Measurements from ENCODE around the gene MIF4GD.
"Not testable (repeated sequence)": the region's sequence is repeated elsewhere in the genome, so short reads cannot be mapped to it uniquely, and the experiment has no call there.

MIF4GD gene, protein sequence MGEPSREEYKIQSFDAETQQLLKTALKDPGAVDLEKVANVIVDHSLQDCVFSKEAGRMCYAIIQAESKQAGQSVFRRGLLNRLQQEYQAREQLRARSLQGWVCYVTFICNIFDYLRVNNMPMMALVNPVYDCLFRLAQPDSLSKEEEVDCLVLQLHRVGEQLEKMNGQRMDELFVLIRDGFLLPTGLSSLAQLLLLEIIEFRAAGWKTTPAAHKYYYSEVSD

GRCh38 chr17:75270966-75271232 is at the start of gene MIF4GD:
MIF4GD (minus strand) TSS chr17:75271231; CDS start chr17:75270195, 1,036 bp downstream.
- no peak for DNase-seq

DNA sequence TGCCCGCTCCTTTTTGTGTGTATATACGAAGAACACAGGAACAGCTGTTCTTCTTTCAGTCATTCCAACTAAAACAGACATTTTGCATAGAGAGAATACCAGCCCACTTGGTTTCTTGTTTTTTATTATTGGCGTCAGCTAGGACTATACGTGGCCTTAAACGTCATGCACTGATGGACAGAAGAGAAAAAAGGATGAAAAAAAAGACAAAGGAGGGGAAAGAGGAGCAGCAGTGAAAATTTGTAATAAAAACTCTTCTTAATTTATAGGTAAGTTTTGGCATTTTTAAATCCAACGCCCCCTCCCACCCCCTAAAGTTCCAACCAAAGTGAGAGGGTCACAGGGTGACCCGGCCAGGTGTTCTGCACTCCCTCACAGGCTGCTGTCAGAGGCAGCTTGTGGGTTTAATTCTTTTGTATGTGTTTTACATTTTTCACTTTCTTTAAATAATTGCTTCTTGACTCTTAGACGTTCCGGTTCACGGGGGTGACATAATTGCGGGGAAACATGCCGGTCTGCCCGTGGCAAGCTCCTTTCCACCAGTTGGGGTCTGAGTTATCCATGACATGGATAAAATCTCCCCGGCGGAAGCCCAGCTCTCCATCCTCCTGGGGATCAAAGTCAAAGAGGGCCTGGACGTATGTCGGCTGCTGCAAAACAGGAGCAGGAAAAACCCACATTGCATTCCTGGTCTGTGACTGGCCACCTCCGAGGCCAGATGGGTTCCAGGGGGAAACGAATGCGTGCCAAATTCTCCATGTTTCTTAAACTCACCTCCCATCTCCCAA is 49.1 kb upstream of the MIF4GD start:
- no peak for DNase-seq

- DNase-seq: no peak
Measured at GRCh38 chr17:75318615-75319222, 47.7 kb upstream of the MIF4GD start.

- no peak for DNase-seq
Measured at GRCh38 chr17:75318211-75318610, 47.2 kb upstream of the MIF4GD start.

DNA sequence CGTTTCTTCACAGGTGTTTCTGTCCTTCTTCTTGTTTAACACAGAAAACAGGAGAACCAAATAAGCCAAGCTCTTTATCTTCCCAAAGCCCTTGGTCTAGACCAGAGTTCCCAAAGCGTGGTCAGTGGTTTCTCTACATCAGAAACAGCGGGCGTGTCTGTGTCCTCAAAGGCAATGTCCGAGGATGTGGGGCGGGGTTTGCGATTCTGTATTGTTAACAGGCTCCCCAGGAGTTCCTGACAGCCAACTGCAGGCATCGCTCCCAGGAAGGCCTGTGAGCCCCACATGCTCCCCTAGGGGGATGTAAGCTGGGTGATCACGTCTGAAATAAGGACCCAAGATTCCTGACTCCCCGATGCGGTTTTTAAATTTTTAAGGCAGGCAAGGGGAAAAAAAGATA is 46.6 kb upstream of the MIF4GD start:
- DNase-seq: no peak

DNA sequence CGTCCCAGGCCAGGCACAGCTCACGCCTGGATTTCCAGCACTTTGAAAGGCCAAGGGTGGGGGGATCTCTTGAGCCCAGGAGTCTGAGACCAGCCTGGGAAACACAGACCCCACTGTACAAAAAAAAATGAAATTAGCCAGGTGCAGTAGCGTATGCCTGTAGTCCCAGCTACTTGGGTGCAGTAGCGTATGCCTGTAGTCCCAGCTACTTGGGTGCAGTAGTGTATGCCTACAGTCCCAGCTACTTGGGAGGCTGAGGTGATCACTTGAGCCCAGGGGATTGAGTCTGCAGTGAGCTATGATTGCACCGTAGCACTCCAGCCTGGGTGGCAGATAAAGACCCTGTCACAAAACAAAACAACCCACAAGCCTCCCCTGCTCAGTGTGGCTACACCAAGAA is 45.2 kb upstream of the MIF4GD start:
- DNase-seq: no peak

DNA sequence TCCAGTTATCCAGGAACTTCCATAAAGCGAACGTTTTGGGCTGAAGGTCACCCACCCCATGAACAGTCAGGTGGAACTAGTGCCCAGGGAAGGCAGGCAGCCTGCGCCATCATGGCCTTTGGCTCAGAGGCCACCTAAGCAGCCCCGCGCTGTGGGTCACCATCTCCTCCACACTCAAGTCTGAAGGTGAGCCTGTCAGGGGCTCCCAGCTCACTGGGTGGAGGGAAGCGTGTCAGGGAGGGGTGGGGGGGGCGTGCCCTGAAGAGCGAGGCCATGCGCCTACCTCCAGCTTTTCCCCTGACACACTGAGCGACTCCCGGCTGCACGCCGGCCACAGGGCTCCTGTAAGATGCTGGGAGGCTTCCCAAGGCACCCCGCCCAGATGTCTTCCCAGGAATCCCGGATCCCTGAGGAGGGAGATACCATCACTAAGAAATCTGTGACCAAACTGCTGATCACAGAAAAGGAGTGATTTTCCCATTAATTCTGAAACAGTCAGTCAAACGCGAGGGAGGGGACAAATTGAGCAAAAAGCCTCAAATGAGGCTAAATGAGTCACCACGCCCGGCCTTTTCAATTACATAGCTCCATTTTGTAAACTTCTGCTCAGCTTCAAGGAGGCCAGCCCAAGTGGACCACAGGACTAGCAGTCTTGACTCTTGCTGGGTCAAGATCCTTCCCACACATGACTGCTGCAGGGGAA is 44.7 kb upstream of the MIF4GD start:
- no peak for DNase-seq

GRCh38 chr17:75313941-75314551 is 43.0 kb upstream of the MIF4GD start:
- peak; percentile 37 for DNase-seq

GRCh38 chr17:75308732-75309629 is 38.0 kb upstream of the MIF4GD start:
- no peak for DNase-seq

GRCh38 chr17:75307957-75308731 is 37.1 kb upstream of the MIF4GD start:
- no peak for DNase-seq

DNA sequence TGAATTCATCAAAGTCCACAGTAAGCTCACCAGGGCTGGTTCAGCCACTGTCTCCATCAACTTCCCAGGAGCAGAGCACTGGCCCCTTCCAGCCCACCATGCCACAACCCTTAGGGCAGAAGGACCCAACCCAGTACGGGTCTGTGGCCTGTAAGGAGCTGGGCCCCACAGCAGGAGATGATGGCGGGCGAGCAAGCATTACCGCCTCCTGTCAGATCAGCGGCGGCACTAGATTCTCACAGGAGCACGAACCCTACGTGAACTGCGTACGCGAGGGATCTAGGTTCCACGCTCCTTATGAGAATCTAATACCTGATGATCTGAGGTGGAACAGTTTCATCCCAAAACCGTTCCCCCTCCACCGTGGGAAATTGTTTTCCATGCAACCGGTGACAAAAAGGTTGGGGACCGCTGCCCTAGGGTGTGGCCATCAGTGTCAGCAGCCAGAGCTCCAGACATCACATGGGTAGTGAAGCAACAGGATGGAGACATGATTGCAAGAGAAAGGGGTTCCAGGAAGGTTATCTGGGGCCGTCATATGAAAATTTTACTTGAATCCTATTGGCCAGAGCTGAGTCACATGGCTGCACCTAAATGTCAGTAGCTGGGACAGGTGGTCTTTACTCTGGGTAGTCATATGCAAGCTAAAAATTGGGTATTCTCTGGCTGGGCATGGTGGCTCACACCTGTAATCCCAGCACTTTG is 30.6 kb upstream of the MIF4GD start:
- peak; percentile 30 for DNase-seq

DNA sequence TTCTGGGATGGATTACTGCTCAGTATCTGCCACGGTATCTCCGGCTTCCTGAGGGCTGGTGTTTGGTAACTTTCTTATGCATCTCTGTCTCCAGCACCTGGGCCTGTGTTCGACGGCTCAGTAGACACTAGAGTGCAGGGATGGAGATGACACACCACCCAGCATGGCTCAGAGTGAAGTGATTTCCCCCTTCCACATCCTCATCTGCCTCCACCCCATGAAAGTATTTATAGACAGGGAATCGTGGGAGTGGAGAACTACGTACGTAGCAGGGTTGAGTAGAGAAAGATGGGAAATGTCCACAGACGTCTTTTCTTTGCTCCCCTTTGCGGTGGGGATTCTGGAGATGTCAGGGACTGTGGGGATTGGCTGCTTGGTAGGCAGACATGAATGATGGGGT is 30.0 kb upstream of the MIF4GD start:
- DNase-seq: no peak

GRCh38 chr17:75300280-75300679 is 29.2 kb upstream of the MIF4GD start:
- DNase-seq: no peak

DNA sequence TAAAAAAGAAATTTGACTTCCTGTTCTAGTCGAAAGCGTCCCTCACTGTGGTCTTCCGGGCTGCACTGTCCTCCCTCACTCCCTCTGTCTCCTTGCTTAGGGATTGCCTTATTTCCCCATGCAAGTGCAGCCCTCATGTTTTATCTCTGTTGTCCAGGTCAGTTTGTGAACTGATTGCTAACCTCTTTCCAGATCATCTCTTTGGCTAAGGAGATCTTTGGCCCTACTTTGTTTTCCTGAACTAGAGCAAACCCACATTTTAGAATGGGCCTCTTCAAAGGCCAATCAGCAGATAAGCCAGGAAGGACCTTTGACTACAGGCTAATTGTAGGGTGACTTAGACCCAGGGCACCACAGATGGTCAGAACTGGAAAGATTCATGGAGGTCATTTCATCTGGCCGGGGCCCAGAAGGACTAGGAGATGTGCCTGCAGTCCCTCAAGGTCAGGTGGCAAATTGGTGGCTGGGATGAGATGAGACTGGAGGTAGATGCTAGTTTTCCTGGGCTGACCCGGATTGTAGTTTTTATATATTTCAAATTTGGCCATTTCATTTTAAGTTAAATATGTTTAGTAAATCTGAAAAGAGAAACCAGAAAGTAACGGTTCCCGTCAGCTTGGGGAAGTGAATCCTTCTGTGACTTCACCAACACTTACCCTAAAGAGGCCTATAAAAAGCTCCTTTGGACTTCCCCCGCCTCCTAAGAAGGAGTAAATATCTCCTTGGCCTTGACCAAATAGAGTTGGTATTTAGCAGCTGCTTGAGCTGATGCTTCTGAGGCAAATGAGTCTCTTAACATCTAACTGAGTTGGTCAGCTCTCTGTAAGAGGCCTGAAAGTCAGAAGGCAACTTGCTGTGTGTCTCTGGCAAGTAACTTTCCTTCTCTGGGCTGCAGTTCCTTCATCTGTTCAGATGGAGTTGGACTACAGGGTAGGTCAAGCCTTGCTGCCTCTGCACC is 24.4 kb upstream of the MIF4GD start:
- DNase-seq: no peak

DNA sequence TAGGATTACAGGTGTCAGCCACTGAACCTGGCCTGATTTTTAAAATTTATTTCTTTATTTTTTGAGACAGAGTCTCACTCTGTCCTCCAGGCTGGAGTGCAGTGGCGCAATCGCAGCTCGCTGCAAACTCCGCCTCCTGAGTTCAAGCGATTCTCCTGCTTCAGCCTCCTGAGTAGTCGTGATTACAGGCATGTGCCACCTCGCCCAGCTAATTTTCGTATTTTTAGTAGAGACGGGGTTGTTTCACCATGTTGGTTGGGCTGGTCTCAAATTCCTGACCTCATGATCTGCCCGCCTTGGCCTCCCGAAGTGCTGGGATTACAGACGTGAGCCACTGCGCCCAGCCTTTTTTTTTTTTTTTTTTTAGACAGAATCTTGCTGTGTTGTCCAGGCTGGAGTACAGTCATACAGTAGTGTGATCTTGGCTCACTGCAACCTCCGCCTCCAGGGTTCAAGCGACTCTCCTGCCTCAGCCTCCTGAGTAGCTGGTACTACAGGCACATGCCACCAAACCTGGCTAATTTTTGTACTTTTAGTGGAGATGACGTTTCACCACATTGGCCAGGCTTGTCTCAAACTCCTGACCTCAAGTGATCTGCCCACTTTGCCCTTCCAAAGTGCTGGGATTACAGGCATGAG is 21.9 kb upstream of the MIF4GD start:
- DNase-seq: not testable (repeated sequence)

DNA sequence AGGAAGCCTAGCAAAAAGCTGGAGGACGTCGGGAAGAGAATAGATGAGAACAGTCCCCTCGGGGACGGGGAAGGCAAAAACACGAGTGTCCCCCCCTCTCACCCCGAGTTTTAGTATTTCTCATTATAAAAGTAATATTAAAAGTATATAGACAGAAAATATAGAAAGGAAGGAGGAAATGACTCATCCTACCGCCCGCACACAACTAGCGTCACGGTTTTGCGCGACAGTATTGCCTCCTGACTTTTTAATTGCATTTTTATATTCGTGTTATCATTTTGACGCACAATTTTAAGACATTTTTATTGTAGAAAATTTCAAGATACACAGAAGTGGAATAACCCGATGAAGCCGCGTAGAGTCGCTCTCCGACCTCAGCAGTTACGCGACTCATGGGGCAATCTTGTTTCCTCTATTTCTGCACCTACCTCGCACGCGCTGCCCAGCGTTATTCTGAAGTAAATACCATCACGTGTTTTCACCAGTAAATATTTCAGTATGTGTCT is 18.9 kb upstream of the MIF4GD start:
- peak; percentile 88 for DNase-seq

GRCh38 chr17:75289115-75289831 is 18.2 kb upstream of the MIF4GD start, which contains the start of gene SLC25A19:
SLC25A19 (minus strand) TSS chr17:75289433; CDS start chr17:75286764, 2,669 bp downstream.
- peak; percentile 99 for DNase-seq

DNA sequence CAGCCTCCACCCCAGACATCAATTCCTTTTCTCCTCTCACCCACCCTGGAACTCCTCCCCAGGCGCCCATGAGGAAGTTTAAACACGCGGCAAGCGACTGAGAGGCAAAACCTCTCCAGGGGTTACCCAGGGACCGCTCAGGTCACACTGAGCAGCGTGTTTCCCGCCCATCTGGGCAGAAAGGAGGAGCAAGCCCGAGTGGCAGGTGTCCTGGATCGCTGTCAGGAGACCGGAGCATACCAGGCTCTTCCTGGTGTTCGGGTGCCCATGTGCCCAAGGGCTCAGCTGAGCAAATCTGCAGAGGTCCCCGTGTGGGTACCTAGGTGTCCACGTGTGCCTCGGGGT is 17.7 kb upstream of the MIF4GD start:
- DNase-seq: peak; percentile 74

Data from hematopoietic multipotent progenitor cell treated with erythropoietin and hydrocortisone succinate and interleukin-3 and kit ligand, for 6 days (in vitro differentiated cells).